ENCODE results near the gene APEH. TPM values are rescaled to one million over a fixed set of nuclear protein-coding genes. Genes with fewer than 3 reads are reported as not detected.

APEH gene
- total RNA-seq, 2 experiments from 2014 or later: 179 to 192 TPM

- DNase-seq: no peak
- ATAC-seq: no peak
- Mint-ChIP-seq H3K9me3 (ENCODE audit: insufficient read depth) (no peaks in the 10 kb centered on the region), H3K4me1 (ENCODE audit: low read depth) (peaks cover 31% of the 10 kb centered on the region), H3K36me3 (ENCODE audit: low read depth) (peaks cover 3% of the 10 kb centered on the region), H3K4me3 (no peak overlapping the region), H3K27me3 (ENCODE audit: low read depth) (no peaks in the 10 kb centered on the region), H3K27ac (peak overlapping the region; percentile 27)
- POLR2A ChIA-PET: interaction anchor here (0.8 to 1.6 kb wide), 4 partner anchors 9 to 74 kb away, joined by 3 to 13 read pairs (median 4); partner anchors contain the start of genes GMPPB and IP6K1
- CTCF ChIA-PET: interaction anchor here (1.4 to 3.1 kb wide), 3 partner anchors 10 to 173 kb away, joined by 3 to 19 read pairs (median 4); no protein-coding TSS in a partner anchor
Measured at GRCh38 chr3:49712166-49712565, 38.0 kb downstream of the APEH start.

DNA sequence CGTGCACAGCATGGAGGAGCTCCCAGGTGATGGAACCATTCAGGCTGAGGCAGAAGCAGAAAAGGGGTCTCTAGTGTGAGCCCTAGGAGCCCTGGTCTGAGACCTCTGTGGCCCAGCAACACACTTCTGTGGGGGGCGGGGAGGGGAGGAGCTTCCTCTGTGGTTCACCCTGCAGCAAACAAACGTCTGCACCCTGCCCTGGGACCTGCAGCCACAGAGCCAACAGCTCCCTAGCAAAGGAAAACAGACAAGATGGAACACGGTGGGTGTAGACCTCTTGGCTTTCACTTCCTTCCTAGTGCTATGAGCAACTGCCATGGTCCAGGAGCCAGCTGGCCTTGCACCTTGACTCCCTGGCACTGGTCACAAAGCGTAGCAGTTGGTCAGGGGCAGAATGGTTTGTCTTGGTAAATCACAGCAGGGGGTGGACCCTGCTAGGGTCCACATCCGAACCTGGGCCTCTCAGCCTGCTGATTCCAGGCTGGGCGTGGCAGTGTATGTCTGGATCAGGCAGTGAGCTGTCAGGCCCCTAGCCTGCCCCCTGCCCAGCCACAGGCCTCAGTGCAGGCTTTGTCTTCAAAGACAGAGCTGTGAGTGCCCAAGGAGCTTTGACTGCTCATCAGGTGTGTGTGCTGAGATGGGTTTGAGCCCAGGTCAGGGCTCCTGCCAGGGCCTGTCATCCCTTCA lies 38.6 kb downstream of the APEH start:
- H3K4me1 Mint-ChIP-seq (ENCODE audit: low read depth): peaks cover 31% of the 10 kb centered on the region
- DNase-seq: peak; percentile 60
- ATAC-seq: peak; percentile 39
- POLR2A ChIA-PET: interaction anchor here (1.1 to 1.6 kb wide), 3 partner anchors 8 to 73 kb away, joined by 3 to 13 read pairs (median 4); partner anchors contain the start of genes GMPPB and IP6K1
- no peaks in the 10 kb centered on the region for H3K9me3 Mint-ChIP-seq (ENCODE audit: insufficient read depth)
- no peak overlapping the region for H3K4me3 Mint-ChIP-seq
- H3K36me3 Mint-ChIP-seq (ENCODE audit: low read depth): peaks cover 3% of the 10 kb centered on the region
- CTCF ChIA-PET: interaction anchor here (1.4 to 3.1 kb wide), 3 partner anchors 11 to 173 kb away, joined by 3 to 19 read pairs (median 4); no protein-coding TSS in a partner anchor
- peak overlapping the region; percentile 72 for H3K27ac Mint-ChIP-seq
- H3K27me3 Mint-ChIP-seq (ENCODE audit: low read depth): no peaks in the 10 kb centered on the region

DNA sequence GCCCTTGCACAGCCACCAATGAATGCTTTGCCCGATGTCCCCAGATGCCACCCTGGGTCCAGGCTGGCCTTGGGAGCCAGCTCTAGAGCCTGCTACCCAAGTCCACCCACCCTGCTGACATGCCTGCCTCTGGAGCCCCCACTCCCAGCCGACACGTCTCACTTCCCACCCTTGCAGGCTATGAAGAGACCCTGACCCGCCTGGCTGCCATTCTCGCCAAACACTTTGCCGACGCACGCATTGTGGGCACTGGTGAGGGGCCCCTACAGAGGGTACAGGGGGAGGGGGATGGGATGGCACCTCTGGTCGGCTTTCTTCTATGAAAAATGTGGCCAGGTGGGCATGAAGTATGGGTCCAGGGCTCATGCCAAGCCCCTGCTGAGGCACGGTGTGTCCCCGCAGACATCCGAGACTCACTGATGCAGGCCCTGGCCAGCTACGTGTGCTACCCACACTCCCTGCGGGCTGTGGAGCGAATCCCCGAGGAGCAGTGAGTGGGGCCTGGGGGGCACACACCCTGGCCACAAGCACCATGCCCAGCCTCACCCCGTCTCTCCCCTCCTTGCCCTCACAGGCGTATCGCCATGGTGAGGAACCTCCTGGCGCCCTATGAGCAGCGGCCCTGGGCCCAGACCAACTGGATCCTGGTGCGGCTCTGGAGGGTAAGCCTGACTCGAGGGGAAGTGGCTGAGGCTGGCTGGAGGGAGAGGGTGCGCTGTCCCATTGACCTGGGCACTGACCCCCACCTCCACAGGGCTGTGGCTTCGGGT lies 39.4 kb downstream of the APEH start:
- Mint-ChIP-seq H3K4me1 (ENCODE audit: low read depth) (peaks cover 35% of the 10 kb centered on the region), H3K36me3 (ENCODE audit: low read depth) (peaks cover 4% of the 10 kb centered on the region), H3K27me3 (ENCODE audit: low read depth) (no peaks in the 10 kb centered on the region), H3K4me3 (no peak overlapping the region), H3K27ac (no peak overlapping the region), H3K9me3 (ENCODE audit: insufficient read depth) (no peaks in the 10 kb centered on the region)
- ATAC-seq (no peak), DNase-seq (no peak)
- ChIA-PET CTCF (interaction anchor here (1.4 to 3.1 kb wide), 3 partner anchors 11 to 174 kb away, joined by 3 to 19 read pairs (median 4); no protein-coding TSS in a partner anchor), POLR2A (interaction anchor here (1.5 to 1.6 kb wide), 2 partner anchors 8 to 10 kb away, joined by 4 to 13 read pairs; partner anchors contain the start of gene GMPPB)

- DNase-seq (no peak), ATAC-seq (no peak)
- no peak overlapping the region for H3K27ac Mint-ChIP-seq
- no peaks in the 10 kb centered on the region for H3K27me3 Mint-ChIP-seq (ENCODE audit: low read depth)
- CTCF ChIA-PET: interaction anchor here (0.7 kb wide), 1 partner anchor 175 kb away, joined by 3 read pairs; no protein-coding TSS in a partner anchor
- H3K4me1 Mint-ChIP-seq (ENCODE audit: low read depth): peaks cover 47% of the 10 kb centered on the region
- H3K4me3 Mint-ChIP-seq: no peak overlapping the region
- POLR2A ChIA-PET: interaction anchor here (0.6 kb wide), 1 partner anchor 14 kb away, joined by 3 read pairs; no protein-coding TSS in a partner anchor
- peaks cover 9% of the 10 kb centered on the region for H3K36me3 Mint-ChIP-seq (ENCODE audit: low read depth)
- H3K9me3 Mint-ChIP-seq (ENCODE audit: insufficient read depth): no peaks in the 10 kb centered on the region
Measured at GRCh38 chr3:49714728-49715550, 40.8 kb downstream of the APEH start.

DNA sequence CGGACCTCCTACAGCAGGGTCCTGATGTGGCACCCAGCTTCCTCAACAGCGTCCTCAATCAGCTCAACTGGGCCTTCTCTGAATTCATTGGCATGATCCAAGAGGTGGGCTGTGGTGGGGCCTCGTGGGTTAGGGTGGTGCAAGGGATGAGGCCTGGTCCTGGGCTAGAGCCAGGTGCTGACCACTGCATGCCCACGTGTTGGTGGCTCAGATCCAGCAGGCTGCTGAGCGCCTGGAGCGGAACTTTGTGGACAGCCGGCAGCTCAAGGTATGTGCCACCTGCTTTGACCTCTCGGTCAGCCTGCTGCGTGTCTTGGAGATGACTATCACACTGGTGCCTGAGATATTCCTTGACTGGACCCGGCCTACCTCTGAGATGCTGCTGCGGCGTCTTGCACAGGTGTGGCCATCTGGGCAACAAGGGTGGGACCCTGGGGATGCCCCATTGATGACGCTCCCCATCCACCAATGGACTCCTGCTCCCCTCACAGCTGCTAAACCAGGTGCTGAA lies 41.5 kb downstream of the APEH start:
- ATAC-seq: no peak
- H3K27ac Mint-ChIP-seq: no peak overlapping the region

GRCh38 chr3:49716169-49716568 lies 42.0 kb downstream of the APEH start:
- ATAC-seq: no peak
- no peak for DNase-seq
- H3K9me3 Mint-ChIP-seq (ENCODE audit: insufficient read depth): no peaks in the 10 kb centered on the region
- H3K4me1 Mint-ChIP-seq (ENCODE audit: low read depth): peaks cover 47% of the 10 kb centered on the region
- H3K36me3 Mint-ChIP-seq (ENCODE audit: low read depth): peaks cover 19% of the 10 kb centered on the region
- ChIA-PET CTCF (no interaction called here), POLR2A (no interaction called here)
- H3K27ac Mint-ChIP-seq: no peak overlapping the region
- no peak overlapping the region for H3K4me3 Mint-ChIP-seq
- H3K27me3 Mint-ChIP-seq (ENCODE audit: low read depth): no peaks in the 10 kb centered on the region

More for the DNA sequence above, 41.5 kb downstream of the APEH start:
- no peaks in the 10 kb centered on the region for H3K9me3 Mint-ChIP-seq (ENCODE audit: insufficient read depth)
- H3K4me3 Mint-ChIP-seq: no peak overlapping the region
- H3K27me3 Mint-ChIP-seq (ENCODE audit: low read depth): no peaks in the 10 kb centered on the region
- ChIA-PET CTCF (no interaction called here), POLR2A (no interaction called here)
- H3K36me3 Mint-ChIP-seq (ENCODE audit: low read depth): peaks cover 14% of the 10 kb centered on the region
- DNase-seq: no peak
- peaks cover 52% of the 10 kb centered on the region for H3K4me1 Mint-ChIP-seq (ENCODE audit: low read depth)

DNA sequence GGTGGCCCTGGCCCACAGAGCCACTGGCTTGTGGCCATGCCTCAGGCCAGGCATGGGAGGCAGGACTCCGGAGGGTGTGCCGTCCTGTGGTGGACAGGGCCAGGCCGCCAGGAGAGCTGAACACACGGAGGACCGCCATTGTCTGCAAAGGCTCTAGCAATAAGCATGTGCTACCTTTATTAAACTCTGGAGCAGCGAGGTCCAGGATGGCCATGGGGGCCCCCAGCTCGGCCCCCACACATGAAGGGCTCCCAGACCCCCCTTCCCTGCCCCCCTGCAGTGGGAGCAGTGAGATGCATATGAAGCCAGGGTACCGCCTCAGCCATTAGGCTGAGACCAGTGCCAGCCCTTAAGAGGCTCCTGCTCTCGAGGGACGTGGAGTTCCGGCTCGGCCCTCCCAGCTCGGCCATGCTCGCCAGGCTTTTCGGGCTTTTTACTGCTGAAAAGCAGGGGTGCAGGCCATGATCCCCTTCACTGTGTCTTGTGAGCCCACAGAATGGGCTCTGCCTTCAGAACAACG lies 42.6 kb downstream of the APEH start:
- peaks cover 41% of the 10 kb centered on the region for H3K4me1 Mint-ChIP-seq (ENCODE audit: low read depth)
- peaks cover 22% of the 10 kb centered on the region for H3K36me3 Mint-ChIP-seq (ENCODE audit: low read depth)
- no peak overlapping the region for H3K4me3 Mint-ChIP-seq
- H3K27me3 Mint-ChIP-seq (ENCODE audit: low read depth): no peaks in the 10 kb centered on the region
- H3K9me3 Mint-ChIP-seq (ENCODE audit: insufficient read depth): no peaks in the 10 kb centered on the region
- ChIA-PET POLR2A (interaction anchor here (1.1 kb wide), 1 partner anchor 39 kb away, joined by 3 read pairs; no protein-coding TSS in a partner anchor), CTCF (no interaction called here)
- DNase-seq: no peak
- ATAC-seq: no peak
- no peak overlapping the region for H3K27ac Mint-ChIP-seq

GRCh38 chr3:49717211-49717958 lies 43.2 kb downstream of the APEH start:
- Mint-ChIP-seq H3K36me3 (ENCODE audit: low read depth) (peaks cover 28% of the 10 kb centered on the region), H3K4me3 (no peak overlapping the region), H3K4me1 (ENCODE audit: low read depth) (peaks cover 38% of the 10 kb centered on the region), H3K9me3 (ENCODE audit: insufficient read depth) (no peaks in the 10 kb centered on the region), H3K27ac (no peak overlapping the region), H3K27me3 (ENCODE audit: low read depth) (no peaks in the 10 kb centered on the region)
- CTCF ChIA-PET: no interaction called here
- ATAC-seq (no peak), DNase-seq (no peak)
- POLR2A ChIA-PET: interaction anchor here (1.1 kb wide), 1 partner anchor 39 kb away, joined by 3 read pairs; no protein-coding TSS in a partner anchor

DNA sequence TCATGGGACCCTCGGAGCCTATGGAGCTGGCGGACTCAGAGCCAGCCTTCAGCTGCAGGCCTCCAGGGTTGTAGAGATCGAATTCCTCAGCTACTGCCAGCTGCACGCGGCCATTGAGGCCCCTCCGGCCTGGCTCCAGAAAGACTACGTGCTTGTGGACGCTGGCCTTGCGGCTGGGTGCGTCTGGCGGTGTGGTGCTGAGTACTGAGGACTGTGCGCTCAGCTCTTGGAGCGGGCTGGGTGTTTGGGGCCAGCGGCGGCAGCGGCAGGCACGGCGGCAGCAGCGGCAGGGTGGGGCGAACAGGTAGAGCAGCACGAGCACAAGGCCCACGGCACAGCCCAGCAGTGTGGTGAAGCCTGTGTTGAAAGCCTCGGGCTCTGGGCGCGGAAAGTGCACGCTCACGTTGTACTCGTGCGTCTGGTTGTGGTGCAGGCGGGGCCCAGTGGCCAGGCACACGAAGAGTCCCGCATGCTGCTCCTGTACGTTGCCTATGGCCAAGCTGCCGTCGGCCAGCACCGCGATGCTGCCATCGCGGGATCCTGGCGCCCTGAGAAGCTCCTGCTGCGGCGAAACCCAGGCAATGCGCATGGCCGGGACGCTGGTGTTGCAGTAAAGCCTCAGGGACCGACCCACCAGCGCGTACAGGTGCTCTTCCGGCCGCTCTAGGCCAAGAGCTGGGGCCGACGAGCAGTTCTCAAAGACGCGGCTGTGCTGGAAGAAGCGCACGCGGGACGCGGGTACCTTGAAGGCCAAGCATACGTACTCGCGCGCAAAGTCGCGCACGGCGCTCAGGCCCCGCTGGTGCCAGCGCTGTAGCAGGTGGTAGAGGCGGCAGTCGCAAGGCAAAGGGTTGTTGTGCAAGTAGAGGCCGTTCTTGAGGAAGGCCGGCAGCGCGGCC lies 44.1 kb downstream of the APEH start:
- ChIA-PET CTCF (interaction anchor here (1.0 to 2.2 kb wide), 11 partner anchors 10 to 188 kb away, joined by 3 to 11 read pairs (median 4); partner anchors contain the start of genes IP6K1 and UBA7), POLR2A (interaction anchor here (0.9 to 1.5 kb wide), 5 partner anchors 15 to 179 kb away, joined by 3 to 4 read pairs (median 4); no protein-coding TSS in a partner anchor)
- H3K4me1 Mint-ChIP-seq (ENCODE audit: low read depth): peaks cover 36% of the 10 kb centered on the region
- no peaks in the 10 kb centered on the region for H3K27me3 Mint-ChIP-seq (ENCODE audit: low read depth)
- H3K36me3 Mint-ChIP-seq (ENCODE audit: low read depth): peaks cover 34% of the 10 kb centered on the region
- H3K4me3 Mint-ChIP-seq: peak overlapping the region; percentile 73
- peak overlapping the region; percentile 84 for H3K27ac Mint-ChIP-seq
- no peak for ATAC-seq
- no peaks in the 10 kb centered on the region for H3K9me3 Mint-ChIP-seq (ENCODE audit: insufficient read depth)
- no peak for DNase-seq

Data from activated CD8-positive, alpha-beta T cell treated with anti-CD3 and anti-CD28 coated beads, Interleukin-2, amount 10 ng/mL, durations not matched to agents 7 days and 5 days (primary cell).